NCI-H524 treated with DMSO at 0.1 percent for 48 hours (cell line): Measurements from ENCODE around the gene ARPP21.
A peak's percentile ranks its signal among the peaks of the same experiment; 100 is the strongest.

Experiments
- DNase-seq: peaks from one replicate; lab custom pipeline; 2025; lab: John Stamatoyannopoulos, UW

Gene ARPP21

GRCh38 chr3:35737527-35737926 lies 98.2 kb downstream of the ARPP21 start:
- DNase-seq, result no peak

GRCh38 chr3:35737934-35738706 lies 98.8 kb downstream of the ARPP21 start:
- DNase-seq, result no peak

GRCh38 chr3:35739181-35739809 lies 100.0 kb downstream of the ARPP21 start:
- DNase-seq, result no peak

GRCh38 chr3:35739964-35740527 lies 100.7 kb downstream of the ARPP21 start:
- no peak for DNase-seq

- DNase-seq, result no peak
These were observed 103.9 kb downstream of the ARPP21 start for GRCh38 chr3:35743218-35743617.

GRCh38 chr3:35744419-35744818 lies 105.1 kb downstream of the ARPP21 start:
- DNase-seq, result no peak

- no peak for DNase-seq
These were observed 106.0 kb downstream of the ARPP21 start for GRCh38 chr3:35745351-35745750.

GRCh38 chr3:35745802-35746484 lies 106.6 kb downstream of the ARPP21 start:
- no peak for DNase-seq

GRCh38 chr3:35746492-35746891 lies 107.2 kb downstream of the ARPP21 start:
- DNase-seq, result no peak

- no peak for DNase-seq
These were observed 108.8 kb downstream of the ARPP21 start for GRCh38 chr3:35748144-35748543.

- no peak for DNase-seq
These were observed 111.9 kb downstream of the ARPP21 start for GRCh38 chr3:35751207-35751606.

- DNase-seq, result no peak
These were observed 118.8 kb downstream of the ARPP21 start for GRCh38 chr3:35757991-35758757.

GRCh38 chr3:35760146-35760545 lies 120.8 kb downstream of the ARPP21 start:
- DNase-seq, result peak; percentile 74

GRCh38 chr3:35761311-35761710 lies 122.0 kb downstream of the ARPP21 start:
- no peak for DNase-seq

GRCh38 chr3:35772381-35773015 lies 133.2 kb downstream of the ARPP21 start:
- no peak for DNase-seq

GRCh38 chr3:35773417-35773816 lies 134.1 kb downstream of the ARPP21 start:
- DNase-seq, result no peak

- no peak for DNase-seq
These were observed 137.0 kb downstream of the ARPP21 start for GRCh38 chr3:35776346-35776745.

- DNase-seq, result no peak
These were observed 137.7 kb downstream of the ARPP21 start for GRCh38 chr3:35777065-35777464.

- DNase-seq, result no peak
These were observed 138.5 kb downstream of the ARPP21 start for GRCh38 chr3:35777563-35778554.

- no peak for DNase-seq
These were observed 140.3 kb downstream of the ARPP21 start for GRCh38 chr3:35779611-35780010.
